Neuron (in vitro differentiated cells): ENCODE results near the gene DDIT4L.

ENCODE experiments used
- H2AFZ ChIP-seq: one replicate; pipeline ENCODE4 v1.6.1; 2013; ENCODE audit warnings: low read depth, mild to moderate bottlenecking, inconsistent platforms, low read length, moderate library complexity
- H3K27me3 ChIP-seq: one replicate; pipeline ENCODE4 v1.6.1; 2013; ENCODE audit warnings: low read length; ENCODE audit not compliant: insufficient read depth
- H3K36me3 ChIP-seq: one replicate; pipeline ENCODE4 v1.6.1; 2013; ENCODE audit warnings: low read length; ENCODE audit not compliant: insufficient read depth
- H3K4me1 ChIP-seq: one replicate; pipeline ENCODE4 v1.6.1; 2013; ENCODE audit warnings: low read length; ENCODE audit not compliant: insufficient read depth
- H3K4me3 ChIP-seq: 2 replicates; pipeline ENCODE4 v1.5.1; 2013; ENCODE audit warnings: mild to moderate bottlenecking, low read length, moderate library complexity
- H3K9me3 ChIP-seq: one replicate; pipeline ENCODE4 v1.6.1; 2013; ENCODE audit warnings: low read length

Gene DDIT4L

DNA sequence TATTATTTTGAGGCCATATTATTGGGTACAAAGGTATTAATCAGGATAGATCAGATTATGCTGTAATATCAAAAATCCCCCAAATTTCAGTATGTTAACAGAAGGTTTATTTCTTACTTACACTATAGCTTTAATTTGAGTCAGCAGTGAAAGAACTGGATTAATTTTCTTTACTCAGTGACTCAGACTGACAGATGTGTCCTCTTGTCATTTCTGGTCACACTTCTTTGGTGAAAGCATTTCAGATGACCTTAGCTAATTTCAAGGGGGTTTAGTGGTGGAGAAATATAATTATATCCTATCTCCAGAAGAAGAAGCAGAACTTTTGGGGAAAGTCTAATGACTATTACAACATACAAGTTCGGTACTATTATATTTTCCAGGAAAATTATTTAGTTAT lies 12.4 kb downstream of the DDIT4L start:
- Histone ChIP-seq H3K27me3 (no peaks in the 10 kb centered on the region), H3K9me3 (no peaks in the 10 kb centered on the region), H2AFZ (no peak overlapping the region), H3K4me1 (no peaks in the 10 kb centered on the region), H3K36me3 (no peaks in the 10 kb centered on the region), H3K4me3 (no peak overlapping the region)

DNA sequence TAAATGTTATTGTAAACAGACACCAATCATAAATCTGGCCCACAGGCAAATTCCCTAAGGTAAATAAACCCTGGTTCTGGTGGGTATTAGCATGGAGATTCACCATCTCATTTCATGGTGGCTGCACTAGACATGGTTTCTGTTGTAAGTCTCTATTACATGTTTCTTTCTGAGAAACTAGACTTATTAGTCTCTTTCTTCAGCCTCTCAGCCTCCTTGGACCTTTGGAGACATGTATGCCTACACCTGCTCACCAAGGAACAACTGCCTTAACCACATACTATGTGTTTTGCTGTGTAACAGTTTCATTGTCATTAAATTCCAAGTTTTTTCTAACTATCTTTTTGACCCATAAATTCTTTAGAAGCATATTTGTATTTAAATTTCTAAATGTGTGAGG lies 13.1 kb downstream of the DDIT4L start:
- H3K27me3 ChIP-seq = no peaks in the 10 kb centered on the region

DNA sequence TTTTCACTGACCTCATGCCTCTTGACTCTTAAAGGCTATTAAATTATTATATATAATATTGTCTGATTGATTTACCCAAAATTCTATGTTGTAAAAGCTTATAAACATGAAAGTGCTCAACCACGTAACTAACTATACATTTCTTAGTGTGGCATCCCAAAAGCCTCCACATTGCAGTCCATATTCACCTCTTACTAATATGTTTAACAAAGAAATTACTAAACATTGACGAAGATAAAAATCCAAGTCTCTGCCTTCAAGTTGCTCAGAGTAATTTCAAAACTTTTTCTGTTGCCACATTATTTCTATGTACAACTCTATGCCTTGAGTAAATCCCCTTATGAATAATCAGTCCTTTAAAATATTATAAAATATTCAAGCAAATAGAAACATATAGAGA lies 14.4 kb downstream of the DDIT4L start:
- no peak overlapping the region for H2AFZ ChIP-seq
- H3K4me3 ChIP-seq = no peak overlapping the region
- H3K36me3 ChIP-seq = no peaks in the 10 kb centered on the region
- H3K4me1 ChIP-seq = no peaks in the 10 kb centered on the region
- H3K9me3 ChIP-seq = no peaks in the 10 kb centered on the region
- no peaks in the 10 kb centered on the region for H3K27me3 ChIP-seq

More for the DNA sequence above, 13.1 kb downstream of the DDIT4L start:
- H3K4me3 ChIP-seq = no peak overlapping the region
- H3K4me1 ChIP-seq = no peaks in the 10 kb centered on the region
- H3K9me3 ChIP-seq = no peaks in the 10 kb centered on the region
- no peaks in the 10 kb centered on the region for H3K36me3 ChIP-seq
- H2AFZ ChIP-seq = no peak overlapping the region

DNA sequence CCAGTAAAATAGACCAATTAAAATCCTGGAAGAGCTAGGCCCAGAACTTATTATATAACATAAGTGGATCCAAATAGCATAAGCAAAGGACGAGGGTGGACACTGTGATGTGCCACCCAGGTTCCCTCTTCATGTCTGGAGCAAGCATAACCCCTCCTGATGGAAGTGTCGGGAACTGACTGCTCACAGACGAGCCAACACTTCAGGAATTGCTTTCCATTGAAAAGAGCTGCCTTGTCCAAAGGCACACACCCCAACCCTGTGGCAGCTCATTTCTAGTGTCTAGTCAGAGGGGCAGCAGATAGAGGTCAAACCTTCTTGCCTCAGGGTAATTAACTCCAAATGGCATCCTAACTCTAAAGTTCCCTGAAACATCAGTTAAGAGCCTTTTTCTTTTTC lies 15.3 kb downstream of the DDIT4L start:
- Histone ChIP-seq H3K27me3 (peaks cover 2% of the 10 kb centered on the region), H3K9me3 (no peaks in the 10 kb centered on the region), H3K4me3 (no peak overlapping the region), H3K36me3 (no peaks in the 10 kb centered on the region), H2AFZ (no peak overlapping the region), H3K4me1 (no peaks in the 10 kb centered on the region)

DNA sequence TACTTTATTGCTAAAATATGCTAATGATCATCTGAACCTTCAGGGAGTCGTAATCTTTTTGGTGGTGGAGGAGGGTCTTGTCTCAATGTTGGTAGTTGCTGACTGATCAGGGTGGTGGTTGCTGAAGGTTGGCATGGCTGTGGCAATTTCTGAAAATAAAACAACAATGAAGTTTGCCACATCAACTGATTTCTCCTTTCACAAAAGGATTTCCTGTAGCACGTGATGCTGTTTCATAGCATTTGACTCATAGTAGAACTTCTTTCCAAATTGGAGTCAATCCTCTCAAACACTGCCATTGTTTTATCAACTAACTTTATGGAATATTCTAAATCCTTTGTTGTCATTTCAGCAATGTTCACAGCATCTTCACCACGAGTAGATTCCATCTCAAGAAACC lies 19.3 kb downstream of the DDIT4L start:
- Histone ChIP-seq H3K9me3 (no peaks in the 10 kb centered on the region), H3K4me3 (no peak overlapping the region), H3K27me3 (peaks cover 12% of the 10 kb centered on the region), H2AFZ (no peak overlapping the region), H3K36me3 (no peaks in the 10 kb centered on the region), H3K4me1 (no peaks in the 10 kb centered on the region)

DNA sequence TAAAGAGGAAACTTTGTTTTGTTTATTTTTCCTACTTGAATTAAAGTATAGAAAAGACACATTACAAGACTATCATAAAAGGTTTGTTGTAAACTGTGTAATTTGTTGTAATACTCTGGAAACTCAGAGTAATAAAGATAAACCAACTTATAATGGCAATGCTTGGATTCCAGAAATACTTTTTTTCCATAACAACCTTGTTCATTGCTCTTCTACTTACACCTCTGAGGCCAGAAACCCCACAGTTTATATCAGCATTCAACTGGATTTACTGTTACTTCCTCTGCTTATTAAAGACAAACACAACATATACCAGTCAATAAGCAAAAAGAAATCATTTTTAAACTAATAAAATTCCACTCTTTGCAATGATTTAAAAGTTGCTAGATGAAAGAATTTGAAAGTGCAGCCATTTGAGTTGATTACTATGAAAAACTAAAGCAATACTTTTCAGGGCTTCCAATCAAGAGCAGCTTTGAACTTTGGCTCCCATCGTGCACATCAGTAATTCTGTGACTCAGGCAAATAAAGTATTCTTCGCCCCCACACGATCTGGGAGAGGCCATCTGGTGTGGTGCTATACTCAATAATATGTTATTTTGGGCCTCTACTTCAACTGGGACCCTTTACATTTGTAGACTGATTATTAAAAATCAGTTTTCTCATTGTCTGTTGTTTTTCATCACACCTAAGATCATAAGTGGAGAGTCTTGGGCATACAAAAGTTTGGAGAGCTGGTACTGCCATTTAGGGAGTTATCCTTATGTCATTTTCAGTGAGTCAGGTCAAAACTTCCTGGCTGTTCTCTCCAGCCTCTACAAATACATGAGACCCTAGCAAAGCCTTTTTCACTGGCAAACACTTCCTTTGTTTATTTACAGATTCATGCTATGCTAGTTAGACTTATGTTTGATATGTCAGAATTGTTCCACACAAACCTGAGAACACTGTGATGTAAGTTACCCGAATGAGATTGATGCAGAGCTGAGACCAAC lies 20.5 kb downstream of the DDIT4L start:
- Histone ChIP-seq H3K27me3 (peaks cover 12% of the 10 kb centered on the region), H3K4me3 (no peak overlapping the region), H3K4me1 (peaks cover 6% of the 10 kb centered on the region), H2AFZ (no peak overlapping the region), H3K36me3 (no peaks in the 10 kb centered on the region), H3K9me3 (no peaks in the 10 kb centered on the region)

DNA sequence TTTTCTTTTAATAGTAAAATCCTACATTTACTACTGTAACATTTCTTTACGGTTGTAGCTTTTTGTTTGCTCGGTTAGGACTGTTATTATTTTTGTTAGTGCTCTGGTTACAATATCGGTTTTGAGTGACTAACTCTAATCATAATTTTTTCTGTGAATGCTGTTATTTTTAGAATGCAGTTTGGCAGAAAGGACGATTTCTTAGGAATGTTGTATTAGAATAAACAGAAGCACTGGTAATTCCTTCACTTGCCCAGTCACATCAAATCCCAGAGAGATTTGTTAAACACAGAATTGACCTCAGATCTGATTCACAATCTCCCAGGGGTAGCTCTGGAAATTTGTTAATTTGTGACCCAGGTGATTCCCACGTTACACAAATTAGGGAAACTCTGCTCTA lies 21.7 kb downstream of the DDIT4L start:
- Histone ChIP-seq H3K36me3 (no peaks in the 10 kb centered on the region), H2AFZ (no peak overlapping the region), H3K4me3 (no peak overlapping the region), H3K27me3 (peaks cover 12% of the 10 kb centered on the region), H3K9me3 (no peaks in the 10 kb centered on the region), H3K4me1 (peaks cover 6% of the 10 kb centered on the region)

DNA sequence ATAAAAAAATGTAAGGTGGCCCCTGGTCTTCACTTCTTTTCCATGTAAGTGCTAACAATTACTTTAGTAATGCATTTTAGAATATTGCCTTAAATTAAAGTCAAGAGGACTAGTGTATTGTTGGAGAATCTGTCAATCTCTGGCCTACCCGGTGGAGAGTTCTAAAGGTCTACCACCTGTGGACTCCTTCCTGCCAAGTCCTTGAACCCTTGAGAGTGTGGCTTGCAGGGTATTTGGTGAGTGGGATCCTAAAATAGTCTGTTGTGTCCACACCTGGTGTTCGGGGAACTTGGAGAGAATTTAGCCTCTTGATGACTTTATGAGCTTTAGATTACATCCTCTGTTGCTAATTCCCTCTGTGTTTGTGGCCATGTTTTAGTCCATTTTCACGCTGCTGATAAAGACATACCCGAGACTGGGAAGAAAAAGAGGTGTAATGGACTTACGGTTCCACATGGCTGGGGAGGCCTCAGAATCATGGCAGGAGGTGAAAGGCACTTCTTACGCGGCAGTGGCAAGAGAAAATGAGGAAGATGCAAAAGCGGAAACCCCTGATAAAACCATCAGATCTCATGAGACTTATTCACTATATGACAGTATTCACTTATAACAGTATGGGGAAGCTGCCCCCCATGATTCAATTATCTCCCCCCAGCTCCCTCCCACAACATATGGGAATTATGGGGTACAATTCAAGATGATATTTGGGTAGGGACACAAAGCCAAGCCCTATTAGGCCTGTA lies 23.8 kb downstream of the DDIT4L start:
- no peaks in the 10 kb centered on the region for H3K36me3 ChIP-seq

DNA sequence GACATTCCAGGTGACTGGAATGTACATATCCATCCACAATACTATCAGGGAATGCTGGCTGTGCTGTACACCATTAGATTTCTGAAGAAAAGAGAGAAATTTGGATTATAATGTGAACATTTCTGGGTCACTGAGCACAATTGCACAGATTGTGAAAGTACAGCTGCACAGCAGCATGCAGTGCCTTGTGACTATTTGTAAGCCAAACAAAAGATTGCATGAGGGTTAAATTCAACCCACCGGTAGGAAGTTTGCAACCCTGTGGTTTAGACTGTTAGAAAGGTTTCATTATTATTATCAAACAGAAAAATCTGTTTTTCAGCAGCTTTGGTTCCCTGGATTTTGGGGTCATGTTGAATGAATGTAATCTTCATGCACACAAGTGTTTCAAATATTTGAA lies 24.5 kb downstream of the DDIT4L start:
- Histone ChIP-seq H2AFZ (no peak overlapping the region), H3K4me3 (no peak overlapping the region), H3K9me3 (peaks cover 2% of the 10 kb centered on the region), H3K36me3 (no peaks in the 10 kb centered on the region), H3K27me3 (peaks cover 12% of the 10 kb centered on the region), H3K4me1 (peaks cover 6% of the 10 kb centered on the region)

More for the DNA sequence above, 23.8 kb downstream of the DDIT4L start:
- H3K27me3 ChIP-seq = peaks cover 12% of the 10 kb centered on the region
- no peak overlapping the region for H2AFZ ChIP-seq
- no peaks in the 10 kb centered on the region for H3K9me3 ChIP-seq
- peaks cover 6% of the 10 kb centered on the region for H3K4me1 ChIP-seq
- no peak overlapping the region for H3K4me3 ChIP-seq

DNA sequence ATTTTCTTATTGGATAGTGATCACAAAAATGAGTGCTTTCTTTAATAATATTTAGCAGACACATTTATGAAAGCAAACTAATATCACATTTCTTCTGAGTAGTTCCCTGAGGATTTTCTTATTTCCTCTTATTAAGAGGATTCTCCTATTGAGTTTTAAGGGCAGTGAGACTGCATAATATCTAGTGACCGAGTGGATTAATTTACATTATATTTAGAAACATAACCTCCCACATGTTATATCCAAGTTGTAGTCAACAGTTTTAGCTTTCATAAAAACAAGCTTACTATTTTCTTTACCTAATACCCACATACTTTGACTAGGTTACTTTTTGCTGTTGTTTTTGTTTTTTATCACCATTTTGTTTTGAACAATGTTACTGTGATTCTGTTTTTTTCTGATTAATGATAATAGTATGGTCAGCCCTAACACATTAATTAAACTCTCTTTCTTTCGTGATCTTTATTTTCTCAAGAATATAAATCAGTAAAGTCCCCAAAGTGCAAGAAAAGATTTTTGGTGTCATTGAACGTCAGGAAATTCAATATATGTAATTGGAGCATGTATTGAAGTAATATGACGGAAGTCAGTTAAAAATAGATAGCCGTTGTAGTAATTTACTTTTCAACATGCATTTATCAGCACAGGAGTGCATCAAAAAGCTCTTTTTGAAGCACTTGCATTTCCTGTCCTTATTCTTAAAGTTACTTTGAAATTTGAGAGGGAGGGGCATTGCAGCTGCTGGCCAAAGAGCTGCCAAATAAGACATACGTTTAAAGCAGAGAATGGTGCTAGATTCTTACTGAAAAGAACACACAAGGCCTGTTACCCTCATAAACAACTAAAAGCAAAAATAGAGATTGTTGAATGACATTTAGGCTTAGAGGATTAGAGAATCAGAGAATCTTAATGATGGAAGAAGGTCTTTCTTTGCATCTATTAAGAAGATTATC lies 25.2 kb downstream of the DDIT4L start:
- no peak overlapping the region for H2AFZ ChIP-seq
- H3K4me3 ChIP-seq = no peak overlapping the region
- no peaks in the 10 kb centered on the region for H3K36me3 ChIP-seq
- peaks cover 10% of the 10 kb centered on the region for H3K27me3 ChIP-seq
- H3K9me3 ChIP-seq = peaks cover 2% of the 10 kb centered on the region
- H3K4me1 ChIP-seq = peaks cover 6% of the 10 kb centered on the region

DNA sequence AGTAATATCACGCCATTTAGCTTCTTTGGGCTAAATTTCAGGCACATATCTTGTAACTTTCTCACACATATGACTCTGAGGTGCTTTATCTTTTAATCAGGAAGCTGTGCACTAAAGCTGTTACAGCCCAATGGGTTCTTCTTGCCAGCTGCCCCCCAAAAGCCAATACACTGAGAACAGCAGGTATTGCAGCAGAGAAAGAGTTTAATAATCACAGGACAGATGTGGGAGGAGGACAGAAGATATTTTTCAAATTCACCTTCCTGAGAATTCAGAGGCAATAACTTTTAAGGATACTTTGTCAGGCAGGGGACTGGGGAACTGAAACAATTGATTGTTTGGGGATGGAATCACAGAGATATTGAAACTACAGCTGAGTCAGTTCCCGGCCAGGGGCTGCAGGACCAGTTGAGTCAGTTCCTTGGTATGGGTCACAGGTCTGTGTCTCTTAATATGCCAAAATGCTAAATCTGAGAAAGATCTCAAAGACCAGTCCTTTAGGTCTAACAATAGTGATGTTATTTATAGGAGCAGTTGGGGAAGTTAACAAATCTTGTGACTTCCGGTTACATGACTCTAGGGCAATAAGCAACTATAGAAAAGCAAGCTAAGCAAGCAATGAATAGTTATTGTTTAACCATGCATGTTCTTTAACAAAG lies 28.1 kb downstream of the DDIT4L start:
- H3K27me3 ChIP-seq = peaks cover 2% of the 10 kb centered on the region
- no peaks in the 10 kb centered on the region for H3K36me3 ChIP-seq
- H3K4me3 ChIP-seq = no peak overlapping the region
- H3K9me3 ChIP-seq = peaks cover 2% of the 10 kb centered on the region
- H3K4me1 ChIP-seq = peaks cover 6% of the 10 kb centered on the region
- H2AFZ ChIP-seq = no peak overlapping the region

DNA sequence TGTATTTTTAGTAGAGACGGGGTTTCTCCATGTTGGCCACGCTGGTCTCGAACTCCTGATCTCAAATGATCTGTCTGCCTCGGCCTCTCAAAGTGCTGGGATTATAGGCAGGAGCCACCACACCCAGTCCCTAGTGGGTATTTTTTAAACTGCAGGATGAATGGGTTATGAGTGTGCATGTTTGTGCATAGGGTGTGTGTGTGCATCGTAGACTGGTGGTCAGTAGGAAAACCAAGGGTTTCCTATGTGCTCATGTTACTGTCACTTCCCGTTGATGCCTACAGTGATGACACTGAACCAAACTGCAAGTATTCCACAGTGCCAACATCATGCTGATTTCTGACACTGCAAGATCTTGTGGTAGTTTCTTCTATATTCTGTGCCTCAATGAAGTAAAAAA lies 41.1 kb downstream of the DDIT4L start:
- H3K4me3 ChIP-seq = no peak overlapping the region
- H2AFZ ChIP-seq = no peak overlapping the region
- H3K9me3 ChIP-seq = no peaks in the 10 kb centered on the region
- no peaks in the 10 kb centered on the region for H3K36me3 ChIP-seq
- no peaks in the 10 kb centered on the region for H3K27me3 ChIP-seq
- H3K4me1 ChIP-seq = no peaks in the 10 kb centered on the region
